TTC549 (cell line): ENCODE data around the gene TMEM89.

Experiments
- FAIRE-seq: peaks from 2 replicates; lab custom pipeline; 2012; peaks lifted over from hg19 to GRCh38; lab: Jason Lieb, UNC

The TMEM89 gene

DNA sequence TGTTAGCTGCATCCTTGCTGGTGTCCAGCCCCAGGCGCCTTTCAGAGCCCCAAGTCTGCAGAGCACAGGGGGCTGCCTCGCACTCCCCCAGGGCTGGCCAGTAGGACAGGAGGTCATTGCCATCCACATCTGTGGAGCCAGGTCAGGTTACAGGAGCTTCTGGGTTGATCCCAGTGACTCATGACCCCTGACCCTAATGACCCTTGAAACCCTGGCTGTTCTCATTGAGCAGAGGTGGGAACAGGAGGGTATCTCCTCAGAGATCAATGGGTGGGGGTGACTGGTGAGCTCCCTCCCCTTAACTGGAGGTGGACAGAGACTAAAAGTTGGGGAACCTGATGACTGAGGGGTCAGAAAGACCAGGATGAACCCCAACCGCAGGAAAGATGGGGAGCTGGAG is 19.8 kb upstream of the TMEM89 start:
- no peak for FAIRE-seq

DNA sequence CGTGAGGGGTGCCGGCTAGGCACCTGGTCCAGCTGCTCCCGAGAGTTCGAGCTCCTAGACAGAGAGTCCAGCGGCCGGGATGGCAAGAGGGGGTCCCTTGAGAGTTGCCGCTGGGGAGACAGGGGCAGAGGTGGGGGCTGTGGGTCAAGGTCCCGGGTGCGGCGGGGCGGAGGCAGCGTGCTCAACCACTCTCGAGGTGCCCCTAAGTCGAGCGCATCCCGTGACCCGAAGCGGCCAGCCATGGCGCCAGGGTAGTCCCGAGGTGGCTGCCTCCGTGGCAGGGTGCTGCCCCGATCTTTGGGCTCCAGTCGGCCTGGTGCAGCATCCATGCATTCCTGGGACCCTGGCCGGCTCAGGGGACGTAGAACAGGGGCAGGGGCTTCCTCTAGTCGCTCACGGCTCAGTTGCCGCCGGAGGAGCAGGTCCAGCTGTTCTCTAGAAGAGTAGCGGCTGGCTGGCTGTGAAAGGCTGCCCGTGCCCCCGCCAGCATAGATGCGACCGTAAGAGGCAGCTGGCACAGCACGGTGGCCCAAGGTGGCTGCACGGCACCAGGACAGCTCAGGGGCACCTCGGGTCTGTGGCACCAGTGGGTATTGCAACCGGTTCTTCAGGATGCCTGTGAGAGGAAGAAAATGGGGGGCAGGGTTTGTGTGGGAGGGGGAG is 18.5 kb upstream of the TMEM89 start:
- no peak for FAIRE-seq

DNA sequence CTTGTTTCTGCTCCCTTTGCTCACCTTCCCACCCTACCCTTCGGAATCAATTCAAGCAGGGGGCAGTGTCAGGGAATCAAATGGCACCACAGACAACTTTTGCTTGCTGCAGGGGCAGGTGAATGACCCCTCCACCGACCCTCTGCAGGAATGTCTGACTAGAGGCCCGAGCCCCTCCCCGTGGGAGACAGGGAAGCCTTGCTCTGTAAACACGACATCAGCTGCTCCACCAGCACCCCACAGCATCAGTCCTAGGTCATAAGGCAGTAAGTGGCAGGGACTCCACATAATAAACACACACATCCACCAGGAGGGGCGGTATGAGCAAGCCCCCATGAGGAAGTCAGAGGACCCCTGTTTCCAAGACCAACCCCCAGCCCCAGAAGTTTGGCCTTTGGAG is 15.7 kb upstream of the TMEM89 start:
- FAIRE-seq = no peak

DNA sequence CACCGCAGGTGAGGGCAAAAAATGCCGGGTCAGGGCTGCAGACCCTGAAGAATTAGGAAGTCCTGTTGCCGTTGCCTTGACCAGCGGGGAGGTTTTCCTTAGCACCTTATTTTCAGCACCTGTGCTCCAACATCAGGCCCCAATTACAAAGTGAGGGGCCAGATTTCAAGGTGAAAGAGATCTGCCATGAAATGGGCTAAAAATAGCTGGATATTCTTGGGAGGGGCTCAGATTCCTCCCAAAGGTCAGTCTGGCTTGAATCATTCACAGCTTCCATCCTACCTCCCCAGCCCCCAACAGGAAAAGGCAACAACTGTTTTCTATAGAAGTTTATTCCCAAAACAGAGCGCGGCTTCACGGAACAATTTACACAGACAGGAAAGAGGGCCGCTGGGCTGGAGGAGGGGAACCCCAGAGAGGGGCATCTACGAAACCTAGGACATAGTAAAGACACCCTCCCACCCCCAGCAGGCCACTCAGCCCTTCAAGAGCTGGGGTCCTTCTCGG is 14.6 kb upstream of the TMEM89 start:
- no peak for FAIRE-seq

DNA sequence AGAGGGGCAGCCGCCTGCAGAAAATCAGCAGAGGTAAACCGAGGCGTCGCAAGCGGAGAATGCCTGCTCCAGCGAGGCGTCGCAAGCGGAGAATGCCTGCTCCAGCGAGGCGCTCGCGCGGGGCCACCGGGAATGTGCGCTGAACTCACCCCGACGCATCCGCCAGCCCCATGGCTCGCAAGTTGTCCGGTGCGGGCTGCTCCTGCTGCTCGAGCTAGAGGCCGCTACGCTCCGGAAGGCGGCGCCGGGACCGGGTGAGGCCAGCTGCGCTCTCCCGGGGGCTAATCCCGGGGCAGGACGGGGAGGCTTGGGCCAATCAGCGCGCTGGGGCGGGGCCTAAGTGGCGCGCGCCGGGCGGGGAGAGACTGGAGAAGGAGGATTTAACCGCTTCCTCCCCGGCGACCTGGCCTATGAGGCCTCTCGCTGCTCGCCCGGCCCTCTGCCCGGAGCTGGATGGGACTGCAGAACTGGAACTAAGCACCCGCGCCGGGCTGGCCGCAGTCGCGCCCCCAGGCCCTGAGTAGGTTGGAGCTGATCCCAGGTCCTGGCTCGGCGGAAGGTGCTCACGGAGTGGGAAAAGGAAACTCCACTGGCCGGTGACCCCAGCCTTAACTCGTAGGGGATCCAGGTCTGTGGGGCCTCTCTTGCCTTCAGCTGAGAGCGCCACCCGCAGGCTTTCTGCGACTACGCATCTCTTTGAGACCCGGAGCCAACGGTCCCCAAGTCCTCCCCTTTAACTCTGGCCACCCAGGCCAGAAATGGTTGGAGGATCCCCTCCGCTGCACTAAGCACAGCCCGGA is 13.9 kb upstream of the TMEM89 start, which contains the start of gene SLC26A6:
SLC26A6 (minus strand) TSS at position 240 of the 800 bp plus-strand sequence; CDS start at position 172, 68 bp downstream.
- peak; percentile 63 for FAIRE-seq

DNA sequence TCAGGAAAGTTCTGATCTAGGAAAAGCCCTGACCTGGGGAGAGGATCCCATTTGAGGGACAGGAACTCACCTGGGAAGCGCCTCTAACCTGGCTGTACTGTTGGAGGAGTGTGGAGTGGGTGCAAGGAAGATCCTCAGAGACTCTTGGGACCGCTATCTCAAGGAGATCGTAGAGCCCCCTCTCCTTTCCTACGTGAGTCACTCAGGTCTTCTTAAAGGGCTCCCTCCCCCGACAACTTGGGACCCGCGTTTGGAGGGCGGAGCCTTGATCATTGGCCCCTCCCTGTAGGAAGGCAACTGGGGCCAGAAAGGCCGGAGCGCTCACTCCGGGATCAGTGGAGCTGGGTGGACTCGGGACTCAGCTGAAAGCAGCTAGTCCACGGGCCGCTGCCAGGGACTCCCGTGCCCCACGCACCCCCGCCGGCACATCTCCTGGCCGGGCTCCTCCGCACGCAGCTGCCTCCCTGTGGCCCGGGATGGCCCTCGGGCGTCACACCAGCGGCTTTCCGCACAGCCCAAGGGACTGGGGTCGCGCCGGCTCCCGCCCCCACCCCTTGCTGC is 13.2 kb upstream of the TMEM89 start:
- no peak for FAIRE-seq

DNA sequence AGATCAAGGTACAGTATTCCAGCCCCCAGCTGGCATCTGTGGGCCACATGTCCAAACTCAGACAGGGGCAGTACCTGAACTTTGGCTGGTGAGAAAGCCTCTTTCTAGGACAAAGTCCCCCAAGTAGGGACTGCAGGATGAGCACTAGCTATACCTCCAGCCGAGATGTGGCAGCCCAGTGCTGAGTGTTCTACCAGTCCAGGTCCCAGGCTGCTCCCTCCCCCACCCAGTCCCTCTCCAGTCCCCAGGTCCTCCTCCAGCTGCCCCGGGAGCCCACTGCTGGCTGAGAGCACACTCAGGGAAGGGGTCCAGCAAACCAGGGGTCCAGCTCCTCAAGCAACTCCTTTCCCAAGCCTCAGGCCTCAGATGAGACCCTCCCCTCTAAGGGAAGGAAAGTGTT is 12.2 kb upstream of the TMEM89 start:
- no peak for FAIRE-seq

DNA sequence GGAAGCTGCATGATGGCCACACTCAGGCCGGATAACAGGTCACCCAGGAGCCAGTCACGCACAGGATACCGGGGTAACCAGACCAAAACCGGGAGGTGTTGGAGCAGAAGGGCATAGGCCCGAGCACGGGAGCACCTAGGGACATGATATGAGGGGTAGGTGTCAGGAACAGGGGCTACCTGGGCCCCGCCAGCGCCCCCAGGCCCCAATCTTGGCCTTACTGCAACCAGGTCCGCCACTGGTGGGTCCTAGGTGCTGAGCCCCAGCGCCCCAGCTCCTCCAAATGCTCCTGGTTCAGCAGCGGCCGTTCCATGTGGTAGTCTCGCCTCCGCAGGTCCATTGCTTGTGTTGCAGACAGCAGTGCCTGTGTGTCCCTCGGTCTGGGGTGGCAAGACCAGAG is 11.7 kb upstream of the TMEM89 start:
- no peak for FAIRE-seq

DNA sequence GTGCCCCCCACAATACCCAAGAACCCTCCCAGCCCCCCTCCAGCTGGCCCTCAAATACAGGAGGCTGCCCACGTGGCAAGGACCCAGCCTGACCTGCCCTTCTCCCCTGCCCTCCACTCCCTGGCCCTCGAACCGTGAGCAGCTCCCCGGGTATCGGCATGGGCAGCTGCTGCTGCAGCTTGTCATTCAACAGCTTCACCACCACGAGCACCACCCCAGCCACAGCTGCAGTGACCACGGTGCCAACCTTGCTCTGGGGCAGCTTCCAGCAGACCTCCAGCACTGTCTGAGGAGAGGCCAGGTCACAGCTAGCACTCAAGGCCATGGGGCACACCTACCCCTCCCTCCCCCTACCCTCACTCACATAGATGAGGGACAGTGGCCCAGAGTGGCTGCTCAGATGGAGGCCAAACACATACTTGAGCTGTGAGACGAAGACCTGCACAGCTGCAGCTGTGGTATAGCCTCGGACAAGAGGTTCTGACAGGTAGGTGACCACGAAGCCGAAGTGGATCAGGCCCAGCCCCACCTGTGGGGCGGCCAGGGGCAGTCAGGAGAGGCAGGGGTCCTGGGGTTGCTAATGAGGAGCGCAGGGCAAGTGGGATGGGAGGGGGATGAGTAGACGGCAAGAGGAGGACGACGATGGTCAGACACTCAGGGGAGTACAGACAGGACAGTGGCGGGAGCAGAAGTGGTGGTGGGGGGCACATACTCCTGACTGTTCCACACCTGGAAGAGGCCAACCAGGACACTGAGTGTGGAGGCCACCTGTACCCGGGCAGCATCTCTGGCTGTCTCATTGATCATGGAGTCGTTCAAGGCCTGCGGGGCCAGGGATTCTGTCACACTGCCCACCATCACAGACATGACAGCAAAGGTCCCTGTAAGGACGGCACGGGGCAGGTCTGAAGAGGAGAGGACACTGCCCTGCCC is 10.2 kb upstream of the TMEM89 start:
- FAIRE-seq = no peak

DNA sequence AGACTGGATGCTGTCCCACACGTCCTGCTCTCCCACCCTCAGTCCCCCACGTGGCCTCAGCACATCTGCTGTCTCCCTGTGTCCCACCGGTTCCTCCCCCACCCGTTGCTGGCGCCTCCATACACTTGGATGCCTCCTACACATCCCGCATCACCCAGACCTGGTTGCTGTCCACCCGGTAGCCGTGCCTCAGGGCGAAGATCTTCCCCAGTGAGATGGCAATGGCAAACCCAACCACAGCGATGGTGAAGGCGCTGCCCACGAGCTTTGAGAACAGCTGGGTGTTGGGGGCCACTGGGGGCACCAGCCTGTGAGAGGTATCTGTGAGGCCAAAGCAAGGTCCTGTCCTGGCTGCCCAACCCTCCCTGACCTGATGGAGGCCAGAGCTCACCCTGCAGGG is 9.3 kb upstream of the TMEM89 start:
- no peak for FAIRE-seq

DNA sequence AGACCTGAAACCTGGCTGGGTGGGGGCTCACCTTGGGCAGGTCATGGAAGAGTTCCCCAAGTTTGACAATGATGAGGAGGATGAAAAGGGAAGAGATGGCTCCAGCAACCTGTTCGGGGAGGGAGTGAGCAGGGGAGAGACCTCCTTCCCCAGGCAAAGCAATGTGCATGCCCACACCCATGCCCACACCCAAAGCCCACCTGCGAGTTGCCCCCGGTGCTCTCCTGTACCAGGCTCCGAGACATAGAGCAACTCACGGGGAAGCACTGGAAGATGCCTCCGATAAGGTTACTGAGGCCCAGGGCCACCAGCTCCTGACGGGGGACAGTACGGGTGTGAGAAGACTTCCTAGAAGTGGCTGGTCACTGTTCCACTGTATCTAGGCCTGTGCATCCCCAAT is 8.8 kb upstream of the TMEM89 start:
- FAIRE-seq = no peak

DNA sequence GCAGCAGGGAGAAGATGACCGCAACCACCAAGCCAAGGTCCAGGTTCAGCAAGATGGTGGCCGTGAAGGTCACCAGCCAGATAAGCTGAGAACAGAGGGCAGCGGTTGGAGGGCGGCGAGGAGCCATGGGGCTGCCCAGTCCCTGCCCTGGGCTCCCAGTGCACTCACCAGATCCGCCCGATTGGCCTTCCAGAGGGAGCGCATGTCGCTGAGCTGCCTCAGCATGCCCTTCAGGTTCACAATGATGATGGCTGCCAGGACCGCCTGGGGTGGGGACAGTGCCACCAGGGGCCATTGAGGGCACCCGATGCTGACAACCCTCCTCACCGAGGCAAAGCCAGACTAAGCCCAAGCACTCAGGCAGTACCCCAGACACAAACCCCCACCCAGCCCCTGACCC is 8.3 kb upstream of the TMEM89 start:
- FAIRE-seq = no peak

DNA sequence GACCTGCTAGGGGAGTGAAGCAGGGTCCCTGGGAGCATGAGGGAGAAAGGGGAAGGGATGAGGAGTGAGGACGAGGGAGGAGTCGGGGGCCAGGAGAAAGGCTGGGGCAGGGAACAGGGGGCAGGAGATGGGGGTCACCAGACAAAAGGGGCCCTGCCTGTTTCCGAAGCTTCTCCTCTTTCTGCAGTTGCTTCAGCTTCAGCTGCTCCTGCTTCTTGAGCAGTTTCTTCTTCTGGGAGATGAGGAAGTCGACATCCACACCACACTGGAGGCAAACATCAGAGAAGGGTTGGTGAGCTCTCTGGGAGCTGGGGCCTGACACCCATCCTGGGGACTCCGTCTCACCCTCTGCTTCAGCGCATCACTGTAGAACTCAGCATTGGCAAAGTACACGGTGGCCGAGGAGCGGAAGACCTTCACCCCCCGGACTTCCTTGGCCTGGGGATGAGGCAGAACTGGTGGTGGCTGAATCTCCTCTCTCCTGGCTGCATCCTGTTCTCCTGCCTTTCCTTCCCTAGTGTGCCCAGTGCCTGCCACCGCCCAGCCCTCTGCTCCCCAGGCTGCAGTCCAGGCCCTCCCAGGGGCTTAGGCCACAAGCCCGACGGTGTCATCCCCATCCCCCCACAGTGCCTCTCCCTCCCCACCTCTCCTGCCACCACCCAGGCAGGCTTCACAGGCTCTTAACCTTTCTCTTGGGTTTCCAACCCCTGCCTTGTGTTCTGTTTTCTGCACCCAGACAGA is 6.9 kb upstream of the TMEM89 start:
- no peak for FAIRE-seq

DNA sequence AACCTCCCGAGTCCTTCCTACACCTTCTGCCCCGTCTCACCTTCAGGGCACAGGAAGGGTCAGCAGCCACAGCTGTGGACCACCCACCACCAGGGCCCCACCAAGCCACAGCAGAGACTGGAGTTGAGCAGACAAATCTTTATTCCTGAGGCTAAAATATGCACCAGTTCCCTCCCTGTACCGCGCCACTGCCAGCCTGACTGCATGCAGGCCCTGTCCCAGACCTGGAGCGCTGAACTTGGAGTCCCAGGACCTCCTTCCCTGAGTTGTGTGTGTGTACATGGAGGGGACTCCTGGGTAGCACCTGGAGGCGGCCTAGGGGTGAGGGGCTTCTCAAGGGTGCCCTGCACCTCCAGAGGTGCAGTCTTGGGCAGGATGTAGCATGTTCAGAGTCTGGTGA is 4.0 kb upstream of the TMEM89 start:
- FAIRE-seq = no peak

DNA sequence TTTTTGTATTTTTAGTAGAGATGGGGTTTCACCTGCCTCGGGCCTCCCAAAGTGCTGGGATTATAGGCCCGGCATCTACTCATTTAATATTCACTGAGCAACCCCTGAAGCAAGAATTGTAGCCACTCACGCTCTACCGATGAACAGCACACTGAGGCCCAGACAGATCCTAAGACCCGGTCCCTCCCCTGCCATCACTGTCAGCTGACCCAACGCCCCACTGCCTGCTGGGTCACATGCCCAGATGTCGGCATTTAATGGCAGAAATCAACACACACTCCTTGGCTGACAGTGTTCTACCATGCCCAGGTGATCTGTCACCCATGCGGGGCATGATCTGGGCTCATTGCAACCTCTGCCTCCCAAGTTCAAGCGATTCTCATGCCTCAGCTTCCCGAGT is 3.2 kb upstream of the TMEM89 start:
- no peak for FAIRE-seq

DNA sequence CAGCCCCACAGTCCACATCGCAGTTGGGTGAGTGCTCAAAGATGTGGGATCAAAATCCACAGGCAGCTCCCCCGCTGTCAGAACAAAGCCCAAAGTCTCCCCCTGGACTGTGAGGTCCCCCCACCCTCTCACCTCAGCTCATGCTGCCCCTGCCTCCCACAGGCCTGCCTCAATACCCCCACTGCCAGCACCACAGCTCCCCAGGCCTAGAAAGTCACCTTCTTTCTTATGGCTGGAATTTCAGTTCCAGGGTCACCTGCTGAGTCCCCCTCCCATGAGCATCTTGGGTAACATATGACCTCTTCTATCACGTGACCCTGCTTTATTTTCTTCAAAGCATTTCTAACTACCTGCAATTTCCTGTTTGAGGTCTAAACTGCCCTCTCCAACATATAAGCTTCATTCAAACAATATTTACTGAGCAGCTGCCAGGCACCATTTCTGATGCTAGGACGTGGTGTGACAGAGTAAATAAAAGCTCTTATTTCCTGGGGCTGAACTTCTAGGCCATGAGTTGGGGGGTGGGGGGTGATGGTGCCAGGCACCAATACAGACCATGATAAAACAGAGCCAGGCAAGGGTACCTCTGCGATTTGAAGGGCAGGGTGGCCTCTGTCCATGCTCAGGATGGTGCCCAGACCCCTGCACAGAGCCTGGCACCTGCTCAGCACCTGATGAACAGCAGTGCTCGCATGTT is 2.4 kb upstream of the TMEM89 start:
- no peak for FAIRE-seq

DNA sequence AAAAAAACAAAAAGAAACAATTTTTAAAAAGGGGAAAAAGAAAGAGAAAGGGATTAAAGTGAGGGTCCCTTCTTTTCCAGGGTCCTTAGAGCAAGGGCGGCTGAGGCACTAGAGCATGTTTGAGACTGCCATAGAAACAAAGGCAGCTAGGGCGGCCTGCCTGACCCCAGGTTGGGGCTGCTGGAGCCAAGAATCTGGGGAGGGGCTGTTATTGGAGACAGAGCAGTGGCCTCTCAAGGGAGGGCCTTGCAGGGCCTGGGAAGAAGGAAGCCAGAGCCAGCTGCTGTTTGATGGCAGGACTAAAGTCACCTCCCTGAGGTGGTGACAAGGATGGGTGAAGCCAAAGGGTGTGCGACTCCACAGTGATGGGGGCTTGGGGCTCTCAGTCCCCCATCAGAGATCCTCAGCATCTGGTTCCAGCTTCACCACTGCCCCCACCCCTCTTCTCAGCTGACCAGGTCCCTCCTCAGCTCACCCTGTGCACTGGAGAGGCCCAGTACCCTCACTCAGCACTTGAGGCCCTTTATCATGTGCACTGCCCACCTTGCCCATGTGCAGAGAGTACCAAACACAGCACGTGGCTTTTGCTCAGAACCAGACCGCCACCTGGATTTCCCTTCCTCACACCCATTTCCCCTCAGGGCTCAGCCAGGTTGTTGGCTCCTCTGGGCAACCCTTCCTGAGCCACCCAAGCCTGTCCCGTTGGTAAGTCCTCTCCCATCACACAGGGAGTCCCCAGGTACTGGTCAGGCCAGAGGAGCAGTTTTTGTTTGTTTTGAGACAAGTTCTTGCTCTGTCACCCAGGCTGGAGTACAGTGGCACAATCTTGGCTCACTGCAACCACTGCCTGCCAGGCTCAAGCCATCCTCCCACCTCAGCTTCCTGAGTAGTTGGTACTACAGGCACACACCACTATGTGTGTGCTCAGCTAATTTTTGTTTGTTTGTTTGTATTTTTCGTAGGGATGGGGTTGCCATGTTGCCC is 1.7 kb downstream of the TMEM89 start:
- FAIRE-seq = no peak

DNA sequence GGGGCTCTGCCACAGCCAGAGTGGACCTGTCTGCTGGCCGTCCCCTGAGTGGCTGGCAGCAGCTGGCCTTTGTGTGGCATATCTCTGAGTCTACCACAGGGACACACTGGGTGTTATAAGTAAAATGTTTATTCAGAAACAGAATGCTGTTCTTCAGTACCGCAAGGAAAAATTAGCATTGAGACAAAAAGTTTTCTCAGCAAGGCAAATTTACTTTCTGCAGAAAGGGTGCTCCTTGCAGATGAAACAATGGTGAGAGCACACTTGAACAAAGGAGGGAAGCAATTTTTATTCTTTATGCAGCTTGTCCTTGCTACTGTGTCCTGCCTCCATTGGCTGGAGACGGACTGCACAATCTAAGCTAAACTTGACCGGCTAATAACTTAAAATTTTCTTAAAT is 4.0 kb downstream of the TMEM89 start:
- FAIRE-seq = no peak

DNA sequence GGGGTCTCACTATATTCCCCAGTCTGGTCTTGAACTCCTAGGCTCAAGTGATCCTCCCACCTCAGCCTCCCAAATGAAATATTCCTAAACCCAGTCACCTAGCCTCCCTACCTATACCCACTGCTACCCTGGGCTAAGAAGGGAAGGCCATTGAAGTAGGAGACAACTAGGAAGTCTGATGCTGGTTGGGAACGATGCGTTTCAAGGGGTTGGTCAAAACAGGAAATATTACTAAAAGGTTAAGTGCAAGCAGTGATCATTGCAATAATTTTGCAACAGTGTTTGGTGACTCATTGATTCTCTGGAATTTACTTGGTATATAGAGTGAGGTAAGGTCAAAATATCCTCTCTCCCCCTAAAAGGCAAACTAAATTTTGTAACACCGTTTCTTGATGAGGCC is 7.5 kb downstream of the TMEM89 start:
- no peak for FAIRE-seq

DNA sequence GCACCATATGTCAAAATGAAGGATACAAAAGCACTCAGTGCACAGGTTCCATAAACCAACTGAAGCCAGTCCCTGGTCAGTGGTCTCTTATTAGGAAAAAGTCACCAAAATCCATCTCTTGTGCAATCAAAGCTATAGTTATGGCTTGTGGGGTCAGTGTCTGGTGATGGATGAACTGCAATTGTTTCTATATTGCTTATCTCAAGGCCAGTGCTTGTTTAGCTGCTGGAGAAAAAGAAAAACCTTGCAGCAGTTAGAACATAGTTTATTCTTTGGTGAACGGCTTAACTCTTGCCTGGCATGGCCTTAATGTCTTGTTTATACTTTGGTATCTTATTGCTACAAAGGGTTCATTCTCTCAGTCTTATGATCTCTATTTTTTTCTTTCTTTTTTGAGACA is 9.3 kb downstream of the TMEM89 start:
- no peak for FAIRE-seq
